PC-9 (cell line): ENCODE measurements around the gene TRAPPC10. TPM values are rescaled to one million over a fixed set of nuclear protein-coding genes. Genes with fewer than 3 reads are reported as not detected.
A peak's percentile ranks its signal among the peaks of the same experiment; 100 is the strongest.

Experiments used
- BruUV-seq: library from RNA; stranded (reverse); fragments of 400-500 nt; replicated peaks from 2 replicates; lab custom pipeline; 2021; lab: Mats Ljungman, UMichigan
- CTCF ChIA-PET: fragments of 300-600 bp; sonication (Branson Sonifier 250); formaldehyde crosslinking; loops from one replicate; lab custom pipeline; 2022; ENCODE audit warnings: antibody characterized with exemption; lab: Charles Lee
- POLR2A ChIA-PET: fragments of 300-600 bp; sonication (Branson Sonifier 250); formaldehyde crosslinking; loops from one replicate; lab custom pipeline; 2022; ENCODE audit warnings: antibody characterized with exemption; ENCODE audit not compliant: unreplicated experiment; lab: Charles Lee
- DNase-seq, 2 experiments: peaks; one replicate each; pipeline versions ENCODE4 v3.0.0 to v3.0.0-alpha.2; 2015 to 2022; ENCODE audit warnings: mixed read lengths in 1 of 2
- H2AFZ ChIP-seq: fragments of 200-600 bp; sonication (generic); 2 replicates; pipeline ENCODE4 v1.8.1; 2017; ENCODE audit warnings: antibody characterized with exemption
- H3F3A ChIP-seq: fragments of 200-600 bp; sonication (generic); 2 replicates; pipeline ENCODE4 v1.8.1; 2017; ENCODE audit warnings: antibody characterized with exemption, mild to moderate bottlenecking, low read depth; ENCODE audit not compliant: insufficient read depth
- H3K27ac ChIP-seq: fragments of 200-600 bp; sonication (generic); 2 replicates; pipeline ENCODE4 v1.6.1; 2016; ENCODE audit warnings: mixed run types
- H3K27me3 ChIP-seq: fragments of 200-600 bp; sonication (generic); 2 replicates; pipeline ENCODE4 v1.6.1; 2016; ENCODE audit warnings: low read depth, mixed run types; ENCODE audit not compliant: insufficient read depth
- H3K36me3 ChIP-seq: fragments of 200-600 bp; sonication (generic); 2 replicates; pipeline ENCODE4 v1.6.1; 2016; ENCODE audit warnings: low read depth, mixed run types
- H3K4me1 ChIP-seq: fragments of 200-600 bp; sonication (generic); replicated peaks from 2 replicates; pipeline ENCODE4 v1.6.1; 2016; ENCODE audit warnings: mixed run types; ENCODE audit not compliant: insufficient read depth
- H3K4me2 ChIP-seq: fragments of 200-600 bp; sonication (generic); 2 replicates; pipeline ENCODE4 v1.6.1; 2017; ENCODE audit warnings: mixed run types
- H3K4me3 ChIP-seq: fragments of 200-600 bp; sonication (generic); 2 replicates; pipeline ENCODE4 v1.6.1; 2016; ENCODE audit warnings: mixed run types
- H3K79me2 ChIP-seq: fragments of 200-600 bp; sonication (generic); 2 replicates; pipeline ENCODE4 v1.6.1; 2017; ENCODE audit warnings: low read depth, mixed run types
- H3K9me2 ChIP-seq: fragments of 200-600 bp; sonication (generic); 2 replicates; pipeline ENCODE4 v1.8.1; 2017; ENCODE audit warnings: mild to moderate bottlenecking; ENCODE audit not compliant: insufficient read depth
- H3K9me3 ChIP-seq: fragments of 200-600 bp; sonication (generic); 2 replicates; pipeline ENCODE4 v1.8.1; 2016; ENCODE audit warnings: low read depth; ENCODE audit not compliant: insufficient read depth
- H4K20me1 ChIP-seq: fragments of 200-600 bp; sonication (generic); 2 replicates; pipeline ENCODE4 v1.8.1; 2017; ENCODE audit not compliant: insufficient read depth
- CTCF ChIP-seq: fragments of 200-600 bp; sonication (generic); conservative IDR thresholded peaks from 2 replicates; pipeline ENCODE4 v1.6.1; 2017; ENCODE audit warnings: mixed run types, antibody characterized with exemption, mild to moderate bottlenecking, moderate library complexity
- EZH2 ChIP-seq: fragments of 200-600 bp; sonication (generic); IDR thresholded peaks from 2 replicates; pipeline ENCODE4 v1.8.0; 2017; ENCODE audit warnings: antibody characterized with exemption, low read depth
- intact Hi-C: fragments of 100-400 bp; cut with micrococcal nuclease; formaldehyde crosslinking; loops from one replicate; pipeline ENCODE4 v1.10.0; 2022; ENCODE audit not compliant: unreplicated experiment
- total RNA-seq: library from RNA; stranded (reverse); gene quantifications from 2 replicates; pipeline ENCODE4 v1.2.3, GENCODE V29; 2021

TRAPPC10 gene
- total RNA-seq, 1 experiment from 2014 or later, result 27.2 TPM

GRCh38 chr21:44005071-44005470, 7.0 kb upstream of the TRAPPC10 start:
- Histone ChIP-seq H3K36me3 (no peaks in the 10 kb centered on the region), H3K4me3 (no peak overlapping the region), H3F3A (peaks cover 13% of the 10 kb centered on the region; the same call in 1 of the 2 replicates), H3K9me3 (no peaks in the 10 kb centered on the region), H3K27ac (no peak overlapping the region), H3K79me2 (no peaks in the 10 kb centered on the region), H2AFZ (no peak overlapping the region), H3K9me2 (no peaks in the 10 kb centered on the region), H3K4me2 (no peak overlapping the region), H4K20me1 (no peaks in the 10 kb centered on the region), H3K4me1 (peaks cover 14% of the 10 kb centered on the region), H3K27me3 (no peaks in the 10 kb centered on the region)
- ChIA-PET CTCF (no interaction called here), POLR2A (no interaction called here)
- no peak for DNase-seq
- intact Hi-C loops, result no loop called here
- TF ChIP-seq CTCF (no peak), EZH2 (no peak)
- no TSS peak for BruUV-seq

GRCh38 chr21:44005593-44005992, 6.5 kb upstream of the TRAPPC10 start:
- intact Hi-C loops, result no loop called here
- Histone ChIP-seq H4K20me1 (no peaks in the 10 kb centered on the region), H3K9me3 (no peaks in the 10 kb centered on the region), H3K9me2 (no peaks in the 10 kb centered on the region), H3K27me3 (no peaks in the 10 kb centered on the region), H3K4me2 (peak overlapping the region; percentile 38; the same call in 1 of the 2 replicates), H2AFZ (no peak overlapping the region), H3K4me1 (peaks cover 14% of the 10 kb centered on the region), H3F3A (peaks cover 13% of the 10 kb centered on the region; the same call in 1 of the 2 replicates), H3K4me3 (no peak overlapping the region), H3K27ac (peak overlapping the region; percentile 41; the same call in 1 of the 2 replicates), H3K36me3 (no peaks in the 10 kb centered on the region), H3K79me2 (no peaks in the 10 kb centered on the region)
- BruUV-seq, result no TSS peak
- ChIA-PET CTCF (no interaction called here), POLR2A (no interaction called here)
- no peak for DNase-seq
- TF ChIP-seq EZH2, result no peak
- no peak for TF ChIP-seq CTCF

- Histone ChIP-seq H3K4me1 (peaks cover 17% of the 10 kb centered on the region), H3K9me2 (no peaks in the 10 kb centered on the region), H3K4me2 (peak overlapping the region; percentile 38; the same call in 1 of the 2 replicates), H4K20me1 (no peaks in the 10 kb centered on the region), H3K36me3 (no peaks in the 10 kb centered on the region), H3K4me3 (no peak overlapping the region), H2AFZ (no peak overlapping the region), H3K9me3 (no peaks in the 10 kb centered on the region), H3K79me2 (0 out of 2 replicates have a peak, but pooled peaks cover 3% of the 10 kb centered on the region), H3F3A (peaks cover 13% of the 10 kb centered on the region; the same call in 1 of the 2 replicates), H3K27ac (peak overlapping the region; percentile 41; the same call in 1 of the 2 replicates), H3K27me3 (no peaks in the 10 kb centered on the region)
- intact Hi-C loops, result no loop called here
- ChIA-PET CTCF (no interaction called here), POLR2A (no interaction called here)
- no TSS peak for BruUV-seq
- DNase-seq, result peak; percentile 37 to 55
- TF ChIP-seq CTCF, result no peak
- no peak for TF ChIP-seq EZH2
These were observed 6.0 kb upstream of the TRAPPC10 start for GRCh38 chr21:44006017-44006619.
